ENCODE data around the gene BAAT.

Gene BAAT

GRCh38 chr9:101381833-101382342 is 2.9 kb downstream of the BAAT start:
- no peak for TF ChIP-seq CTCF (IDR thresholded peaks at IDR 0.05; ENCODE audit: low read depth, low read length)
- H3K4me3 ChIP-seq (ENCODE audit: low read depth, low read length), result no peak overlapping the region

GRCh38 chr9:101381118-101381517 is 3.7 kb downstream of the BAAT start:
- no peak overlapping the region for H3K4me3 ChIP-seq (ENCODE audit: low read depth, low read length)

GRCh38 chr9:101380295-101380694 is 4.5 kb downstream of the BAAT start:
- no peak for TF ChIP-seq CTCF (IDR thresholded peaks at IDR 0.05; ENCODE audit: low read depth, low read length)
- no peak overlapping the region for H3K4me3 ChIP-seq (ENCODE audit: low read depth, low read length)

More at GRCh38 chr9:101381118-101381517, 3.7 kb downstream of the BAAT start:
- TF ChIP-seq CTCF (IDR thresholded peaks at IDR 0.05; ENCODE audit: low read depth, low read length), result no peak

DNA sequence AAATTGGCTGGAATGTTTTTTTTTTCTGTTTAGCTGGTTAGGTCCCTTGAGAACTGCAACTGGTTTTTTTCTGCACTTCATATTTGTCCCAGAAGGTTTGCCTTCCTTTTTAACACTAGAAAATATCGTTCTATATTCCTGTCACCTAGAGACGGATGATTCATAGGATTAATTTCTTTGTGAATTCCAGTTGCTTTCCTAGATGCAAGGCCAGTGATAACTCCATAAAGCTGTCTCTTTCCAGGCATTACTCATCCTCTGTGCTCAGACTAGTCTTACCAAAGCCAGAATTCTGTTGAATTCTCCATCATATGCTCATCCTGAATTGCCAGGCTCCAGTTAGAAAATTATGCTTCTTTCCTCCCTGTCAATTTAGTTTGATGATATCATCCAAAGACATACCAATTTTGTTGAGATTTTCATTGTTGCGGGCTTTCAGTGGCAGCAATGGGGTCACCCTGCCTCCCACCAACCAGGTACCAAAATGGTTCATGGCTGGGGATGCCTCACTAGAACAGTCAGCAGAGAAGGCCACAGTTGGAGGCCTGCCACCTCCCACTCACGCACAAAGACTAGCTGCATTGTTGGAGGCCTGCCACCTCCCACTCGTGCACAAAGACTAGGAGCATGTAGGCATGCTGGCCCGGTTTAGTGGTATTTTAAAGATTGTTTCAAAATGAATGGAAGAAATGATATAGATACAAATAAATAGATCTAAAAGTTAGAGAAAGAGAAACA is 8.5 kb downstream of the BAAT start:
- H3K4me3 ChIP-seq (ENCODE audit: low read depth, low read length), result no peak overlapping the region

GRCh38 chr9:101375546-101375945 is 9.3 kb downstream of the BAAT start:
- no peak for TF ChIP-seq CTCF (IDR thresholded peaks at IDR 0.05; ENCODE audit: low read depth, low read length)
- H3K4me3 ChIP-seq (ENCODE audit: low read depth, low read length), result no peak overlapping the region

More for the DNA sequence above, 8.5 kb downstream of the BAAT start:
- no peak for TF ChIP-seq CTCF (IDR thresholded peaks at IDR 0.05; ENCODE audit: low read depth, low read length)

GRCh38 chr9:101372327-101373118 is 12.3 kb downstream of the BAAT start:
- TF ChIP-seq CTCF (IDR thresholded peaks at IDR 0.05; ENCODE audit: low read depth, low read length), result no peak
- H3K4me3 ChIP-seq (ENCODE audit: low read depth, low read length), result no peak overlapping the region

- no peak for TF ChIP-seq CTCF (IDR thresholded peaks at IDR 0.05; ENCODE audit: low read depth, low read length)
- no peak overlapping the region for H3K4me3 ChIP-seq (ENCODE audit: low read depth, low read length)
These were observed 13.0 kb downstream of the BAAT start for GRCh38 chr9:101371813-101372212.

Data from WI38 (cell line).